Measurements from ENCODE around the gene CELF4.

DNA sequence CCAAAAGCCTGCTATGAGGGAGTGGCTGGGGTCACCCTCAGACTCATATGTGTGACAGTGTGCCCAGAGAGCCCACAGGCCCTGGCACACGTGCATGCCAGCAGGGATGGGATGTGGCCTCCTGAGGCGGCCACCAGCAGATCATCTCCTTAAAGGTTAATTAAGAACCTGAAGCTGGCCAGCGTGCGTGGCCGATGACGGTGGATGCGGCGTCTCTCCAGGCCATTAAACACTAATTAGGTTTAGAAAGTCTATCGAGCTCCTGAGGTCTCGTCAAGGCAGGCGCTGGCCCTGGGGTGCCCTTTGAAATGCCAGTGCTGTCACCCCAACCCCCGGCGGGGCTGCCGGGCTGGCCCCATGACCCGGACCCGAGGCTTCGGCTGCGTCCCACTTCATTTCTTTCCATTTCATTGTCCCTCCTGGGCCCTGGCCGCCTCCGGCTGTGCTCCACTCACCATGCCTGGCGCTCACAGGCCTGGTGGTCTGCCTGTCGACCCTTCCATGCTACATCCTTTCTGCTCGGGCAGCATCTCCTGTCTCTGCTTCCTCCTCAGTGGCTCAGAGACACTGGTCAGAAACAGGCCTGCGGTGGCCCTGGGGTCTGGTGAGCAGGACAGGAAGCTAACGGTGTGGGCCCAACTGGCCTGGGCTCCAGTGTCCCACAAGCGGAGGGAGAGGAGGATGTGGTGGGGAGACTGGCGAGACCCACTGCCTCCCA lies 228.9 kb downstream of the CELF4 start:
- TF ChIP-seq EZH2phosphoT487 (IDR thresholded peaks at IDR 0.05; ENCODE audit: borderline replicate concordance, low read length): no peak
- TF ChIP-seq, protein P1, sequence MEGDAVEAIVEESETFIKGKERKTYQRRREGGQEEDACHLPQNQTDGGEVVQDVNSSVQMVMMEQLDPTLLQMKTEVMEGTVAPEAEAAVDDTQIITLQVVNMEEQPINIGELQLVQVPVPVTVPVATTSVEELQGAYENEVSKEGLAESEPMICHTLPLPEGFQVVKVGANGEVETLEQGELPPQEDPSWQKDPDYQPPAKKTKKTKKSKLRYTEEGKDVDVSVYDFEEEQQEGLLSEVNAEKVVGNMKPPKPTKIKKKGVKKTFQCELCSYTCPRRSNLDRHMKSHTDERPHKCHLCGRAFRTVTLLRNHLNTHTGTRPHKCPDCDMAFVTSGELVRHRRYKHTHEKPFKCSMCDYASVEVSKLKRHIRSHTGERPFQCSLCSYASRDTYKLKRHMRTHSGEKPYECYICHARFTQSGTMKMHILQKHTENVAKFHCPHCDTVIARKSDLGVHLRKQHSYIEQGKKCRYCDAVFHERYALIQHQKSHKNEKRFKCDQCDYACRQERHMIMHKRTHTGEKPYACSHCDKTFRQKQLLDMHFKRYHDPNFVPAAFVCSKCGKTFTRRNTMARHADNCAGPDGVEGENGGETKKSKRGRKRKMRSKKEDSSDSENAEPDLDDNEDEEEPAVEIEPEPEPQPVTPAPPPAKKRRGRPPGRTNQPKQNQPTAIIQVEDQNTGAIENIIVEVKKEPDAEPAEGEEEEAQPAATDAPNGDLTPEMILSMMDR (IDR thresholded peaks at IDR 0.05; ENCODE audit: low read depth, low read length, poor library complexity, severe bottlenecking): no peak
